Left lung (tissue), 10 donors: ENCODE measurements around the gene BICC1. TPM values are rescaled to one million over a fixed set of nuclear protein-coding genes. Genes with fewer than 3 reads are reported as not detected.

ENCODE experiments used
- ATAC-seq: fragments of 200-7000 bp; cut with Tn5 transposase; one replicate; pipeline ENCODE4 v1.9.1; 2020; ENCODE audit warnings: moderate library complexity
- DNase-seq, 4 donors: peaks; one replicate each; pipeline ENCODE4 v3.0.0-alpha.2; 2013 to 2020
- H3K27ac ChIP-seq, 2 donors: fragments of 200-600 bp; sonication (generic) in 1 of 2; one replicate each; pipeline versions ENCODE4 v1.5.0 to v1.8.0; 2020 to 2021
- H3K27me3 ChIP-seq, 2 donors: fragments of 200-600 bp; sonication (generic) in 1 of 2; one replicate each; pipeline versions ENCODE4 v1.5.0 to v1.8.0; 2020 to 2021
- H3K36me3 ChIP-seq, 2 donors: fragments of 200-600 bp; sonication (generic) in 1 of 2; one replicate each; pipeline versions ENCODE4 v1.5.0 to v1.8.0; 2020 to 2021
- H3K4me1 ChIP-seq, 2 donors: fragments of 200-600 bp; one replicate each; pipeline ENCODE4 v1.8.0; 2021
- H3K4me3 ChIP-seq, 2 donors: fragments of 200-600 bp; sonication (generic) in 1 of 2; one replicate each; pipeline versions ENCODE4 v1.5.0 to v1.8.0; 2020 to 2021; ENCODE audit warnings: mild to moderate bottlenecking in 1 of 2
- H3K9me3 ChIP-seq, 2 donors: fragments of 200-600 bp; sonication (generic) in 1 of 2; one replicate each; pipeline versions ENCODE4 v1.5.0 to v1.8.0; 2020 to 2021
- CTCF ChIP-seq, 2 donors: fragments of 200-600 bp; sonication (generic) in 1 of 2; IDR thresholded peaks; one replicate each; pipeline versions ENCODE4 v1.5.0 to v1.8.0; 2021; ENCODE audit warnings: antibody characterized with exemption in 2 of 2
- intact Hi-C, 2 donors: fragments of 100-400 bp; cut with DNase I; formaldehyde crosslinking; loops; one replicate each; pipeline versions ENCODE4 v1.11.2 to v1.14.2; 2022
- polyA plus RNA-seq, 6 donors: library from polyadenylated mRNA; unstranded; fragments of 120-200 nt; gene quantifications; one replicate each; pipeline ENCODE4 v1.2.1, GENCODE V29; 2013; ENCODE audit not compliant: insufficient read length in 6 of 6
- total RNA-seq, 2 donors: library from RNA; stranded (reverse); fragmentation: NEBNext Ultra II Directional; extraction: Animal tissue kit (Norgen Biotek cat#: 25700); gene quantifications; one replicate each; pipeline ENCODE4 v1.2.1, GENCODE V29; 2021
- donor health status: DM: no; HTN: yes; CAD: no.
- donor health status: DM: no; HTN: no; CAD: no.

The BICC1 gene
- total and polyA plus RNA-seq, 8 donors: 10.9 to 47.4 (median 37.1) TPM

- H3K27ac ChIP-seq: no peak overlapping the region
- no peak for ATAC-seq
- no peak for TF ChIP-seq CTCF (IDR thresholded peaks at IDR 0.05)
- H3K4me1 ChIP-seq: peaks cover 0 to 19% of the 10 kb centered on the region in 2 donors
- intact Hi-C loops: no loop called here
- peak overlapping the region; percentile 52 to 53 for H3K4me3 ChIP-seq
- no peaks in the 10 kb centered on the region for H3K36me3 ChIP-seq
- no peaks in the 10 kb centered on the region for H3K9me3 ChIP-seq
- DNase-seq: no peak
- peaks cover 9 to 54% of the 10 kb centered on the region in 2 donors for H3K27me3 ChIP-seq
Observed at GRCh38 chr10:58515291-58515941, 2.7 kb downstream of the BICC1 start.

GRCh38 chr10:58516119-58516518, 3.4 kb downstream of the BICC1 start:
- no peak for ATAC-seq
- H3K4me3 ChIP-seq: no peak overlapping the region
- H3K4me1 ChIP-seq: peaks cover 0 to 19% of the 10 kb centered on the region in 2 donors
- no peak overlapping the region for H3K27ac ChIP-seq
- H3K36me3 ChIP-seq: no peaks in the 10 kb centered on the region
- no peaks in the 10 kb centered on the region for H3K9me3 ChIP-seq
- DNase-seq: no peak
- peaks cover 9 to 51% of the 10 kb centered on the region in 2 donors for H3K27me3 ChIP-seq
- intact Hi-C loops: no loop called here
- no peak for TF ChIP-seq CTCF (IDR thresholded peaks at IDR 0.05)

GRCh38 chr10:58516671-58517070, 4.0 kb downstream of the BICC1 start:
- peaks cover 9 to 45% of the 10 kb centered on the region in 2 donors for H3K27me3 ChIP-seq
- no peaks in the 10 kb centered on the region for H3K36me3 ChIP-seq
- no peaks in the 10 kb centered on the region for H3K9me3 ChIP-seq
- H3K4me3 ChIP-seq: no peak overlapping the region
- H3K4me1 ChIP-seq: peaks cover 0 to 19% of the 10 kb centered on the region in 2 donors
- intact Hi-C loops: no loop called here
- TF ChIP-seq CTCF (IDR thresholded peaks at IDR 0.05): no peak
- no peak overlapping the region for H3K27ac ChIP-seq
- no peak for ATAC-seq
- no peak for DNase-seq

GRCh38 chr10:58517081-58517480, 4.4 kb downstream of the BICC1 start:
- ATAC-seq: no peak
- H3K4me1 ChIP-seq: peaks cover 0 to 15% of the 10 kb centered on the region in 2 donors
- H3K4me3 ChIP-seq: no peak overlapping the region
- intact Hi-C loops: no loop called here
- peaks cover 9 to 41% of the 10 kb centered on the region in 2 donors for H3K27me3 ChIP-seq
- TF ChIP-seq CTCF (IDR thresholded peaks at IDR 0.05): no peak
- no peak overlapping the region for H3K27ac ChIP-seq
- DNase-seq: no peak
- H3K9me3 ChIP-seq: no peaks in the 10 kb centered on the region
- no peaks in the 10 kb centered on the region for H3K36me3 ChIP-seq

- Histone ChIP-seq H3K36me3 (no peaks in the 10 kb centered on the region), H3K4me1 (peaks cover 0 to 10% of the 10 kb centered on the region in 2 donors), H3K9me3 (no peaks in the 10 kb centered on the region), H3K4me3 (no peak overlapping the region), H3K27me3 (peaks cover 9 to 35% of the 10 kb centered on the region in 2 donors), H3K27ac (no peak overlapping the region)
- ATAC-seq: no peak
- intact Hi-C loops: no loop called here
- no peak for DNase-seq
- TF ChIP-seq CTCF (IDR thresholded peaks at IDR 0.05): no peak
Observed at GRCh38 chr10:58517491-58518355, 5.1 kb downstream of the BICC1 start.
